GM19099 (cell line): ENCODE measurements around the gene FCN1.

Experiments
- POLR2A ChIP-seq: IDR thresholded peaks from 3 replicates; pipeline ENCODE4 v1.6.1; 2011; ENCODE audit warnings: low read depth; ENCODE audit not compliant: insufficient read length; ENCODE audit errors: extremely low read depth

The FCN1 gene

GRCh38 chr9:134871697-134872340 lies 45.9 kb downstream of the FCN1 start:
- no peak for TF ChIP-seq POLR2A

- TF ChIP-seq POLR2A, result no peak
These were observed 46.7 kb downstream of the FCN1 start for GRCh38 chr9:134870746-134871662.

- no peak for TF ChIP-seq POLR2A
These were observed 47.4 kb downstream of the FCN1 start for GRCh38 chr9:134870301-134870694.

GRCh38 chr9:134869554-134870300 lies 48.0 kb downstream of the FCN1 start:
- TF ChIP-seq POLR2A, result no peak

GRCh38 chr9:134868751-134869553 lies 48.8 kb downstream of the FCN1 start:
- no peak for TF ChIP-seq POLR2A

- TF ChIP-seq POLR2A, result no peak
These were observed 49.6 kb downstream of the FCN1 start for GRCh38 chr9:134867917-134868750.

GRCh38 chr9:134864821-134865190 lies 52.9 kb downstream of the FCN1 start:
- TF ChIP-seq POLR2A, result no peak

GRCh38 chr9:134863941-134864820 lies 53.5 kb downstream of the FCN1 start:
- TF ChIP-seq POLR2A, result no peak

- TF ChIP-seq POLR2A, result no peak
These were observed 54.3 kb downstream of the FCN1 start for GRCh38 chr9:134863306-134863902.

- no peak for TF ChIP-seq POLR2A
These were observed 55.9 kb downstream of the FCN1 start for GRCh38 chr9:134861595-134862334.

GRCh38 chr9:134860510-134860909 lies 57.2 kb downstream of the FCN1 start:
- no peak for TF ChIP-seq POLR2A
